GM19395 (cell line): ENCODE data around the gene ODF4.
"Not testable (repeated sequence)": the region's sequence is repeated elsewhere in the genome, so short reads cannot be mapped to it uniquely, and the experiment has no call there.

ENCODE experiments used
- ATAC-seq: cut with Tn5 transposase; IDR thresholded peaks from one replicate; pipeline ENCODE4 v1.9.1; 2021; ENCODE audit warnings: mild to moderate bottlenecking, moderate library complexity; ENCODE audit not compliant: unreplicated experiment

Gene ODF4

DNA sequence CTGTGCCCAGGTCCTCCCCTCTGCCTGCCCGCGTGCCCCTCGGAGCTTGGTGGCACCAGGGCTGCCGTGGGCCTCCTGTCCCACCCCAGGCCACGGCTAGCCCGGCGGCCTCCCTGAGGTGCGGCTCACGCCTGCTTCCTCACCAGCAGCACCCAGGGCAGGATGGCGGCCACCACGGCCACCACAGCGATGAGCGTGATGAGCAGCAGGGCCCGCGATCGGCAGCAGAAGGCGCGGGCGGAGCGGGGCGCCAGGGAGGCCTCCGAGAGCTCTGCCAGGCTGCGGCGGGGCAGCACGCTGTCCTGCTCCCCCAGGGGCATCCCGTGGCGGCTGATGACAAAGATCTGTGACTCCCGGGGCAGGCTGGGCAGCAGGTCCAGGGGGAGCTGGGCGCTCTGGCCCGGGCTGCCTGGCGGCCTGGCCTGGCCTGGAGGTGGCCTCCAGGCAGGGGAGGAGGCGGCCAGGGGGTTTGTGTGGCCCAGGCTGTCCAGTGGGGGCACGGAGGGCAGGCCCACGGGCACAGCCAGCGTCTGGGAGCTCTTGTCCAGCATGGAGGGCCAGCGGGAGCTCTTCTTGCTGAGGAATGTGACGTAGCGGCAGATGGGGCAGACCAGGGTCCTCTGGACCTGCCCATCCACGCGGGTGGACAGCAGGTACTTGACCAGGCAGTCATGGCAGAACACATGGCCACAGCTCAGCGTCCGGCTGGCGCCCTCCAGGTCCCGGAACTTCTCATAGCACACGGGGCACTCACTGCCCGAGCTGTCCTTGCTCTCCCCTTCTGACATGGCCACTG is 53.2 kb downstream of the ODF4 start:
- no peak for ATAC-seq

DNA sequence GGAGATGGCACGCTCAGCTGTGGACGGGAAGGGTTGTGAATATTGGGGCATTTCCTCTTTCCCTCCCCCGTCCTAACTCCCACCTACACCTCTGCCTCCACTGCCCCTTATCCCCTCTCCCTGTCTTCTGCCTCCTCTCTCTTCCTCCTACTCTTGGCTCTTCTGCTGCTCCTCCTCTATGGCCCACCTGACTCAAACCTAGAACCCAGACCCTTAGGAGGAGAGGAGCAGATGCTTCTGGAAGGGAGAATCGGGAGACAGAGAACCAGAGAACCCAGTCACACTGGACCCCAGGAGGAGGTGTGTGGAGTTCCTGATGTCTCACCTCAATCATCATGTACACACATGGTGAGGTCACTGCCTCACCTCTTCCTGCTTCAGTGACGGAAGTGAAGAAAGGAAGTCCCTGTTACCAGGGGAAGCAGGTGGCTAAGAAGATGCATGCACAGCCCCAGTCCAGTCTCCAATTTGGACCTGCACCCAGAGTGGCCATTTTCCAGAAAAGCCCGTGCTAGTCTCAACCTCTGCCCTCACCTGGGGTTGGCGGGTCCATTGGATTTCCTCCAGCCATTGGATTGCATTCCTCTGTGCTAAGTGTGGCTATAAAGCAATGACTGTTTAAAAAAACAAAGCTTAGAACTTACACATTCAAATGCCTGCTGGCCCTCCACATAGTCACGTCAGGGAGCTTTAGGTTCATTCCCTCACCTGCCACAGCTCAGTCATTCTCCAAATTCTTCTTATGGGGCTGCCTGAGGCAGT is 54.0 kb downstream of the ODF4 start:
- ATAC-seq, result no peak

GRCh38 chr17:8394497-8394896 is 54.9 kb downstream of the ODF4 start:
- not testable (repeated sequence) for ATAC-seq
